NB4 (cell line): ENCODE data around the gene DOCK2.

Experiments used
- CTCF ChIP-seq: IDR thresholded peaks from one replicate; pipeline ENCODE4 v1.5.1; 2012; ENCODE audit warnings: low read depth, low read length
- MAX ChIP-seq: IDR thresholded peaks from 2 replicates; pipeline ENCODE4 v1.6.1; 2011; ENCODE audit warnings: low read depth, low read length
- MYC ChIP-seq: IDR thresholded peaks from 2 replicates; pipeline ENCODE4 v1.6.1; 2011; ENCODE audit warnings: low read depth, low read length
- POLR2A ChIP-seq: IDR thresholded peaks from 2 replicates; pipeline ENCODE4 v1.6.1; 2011; ENCODE audit warnings: mild to moderate bottlenecking; ENCODE audit not compliant: insufficient read length; ENCODE audit errors: extremely low read depth

GRCh38 chr5:170095646-170096045 lies 458.6 kb downstream of the DOCK2 start:
- TF ChIP-seq CTCF (no peak), MAX (no peak), MYC (no peak), POLR2A (no peak)
